CD14-positive monocyte (primary cell): Measurements from ENCODE around the gene UBL3. TPM values are rescaled to one million over a fixed set of nuclear protein-coding genes. Genes with fewer than 3 reads are reported as not detected.

Experiments
- DNase-seq, 3 donors: peaks; one replicate each; pipeline ENCODE4 v3.0.0-alpha.2; 2011 to 2022
- H2AFZ ChIP-seq: 2 replicates; pipeline ENCODE4 v1.6.0; 2012; ENCODE audit warnings: mild to moderate bottlenecking, low read depth, low read length, inconsistent platforms; ENCODE audit not compliant: insufficient read depth, poor library complexity, severe bottlenecking
- H3K27ac ChIP-seq, 2 donors: 1 replicate in 1 of 2; 2 replicates in 1 of 2; pipeline ENCODE4 v1.5.1; 2012 to 2013; ENCODE audit warnings: low read length in 2 of 2, control low read depth in 1 of 2, inconsistent platforms in 1 of 2, low read depth in 1 of 2, mild to moderate bottlenecking in 1 of 2
- H3K27me3 ChIP-seq, 2 donors: one replicate each; pipeline versions ENCODE4 v1.6.0 to v1.6.1; 2011 to 2013; ENCODE audit warnings: low read length in 2 of 2; ENCODE audit not compliant: control insufficient read depth in 2 of 2, insufficient read depth in 2 of 2
- H3K36me3 ChIP-seq, 2 donors: replicated peaks in 1 of 2; 1 replicate in 1 of 2; 2 replicates in 1 of 2; pipeline versions ENCODE4 v1.5.1 to v1.6.1; 2012 to 2013; ENCODE audit warnings: low read length in 2 of 2, control low read depth in 1 of 2, inconsistent platforms in 1 of 2, mild to moderate bottlenecking in 1 of 2; ENCODE audit not compliant: insufficient read depth in 2 of 2, control insufficient read depth in 1 of 2
- H3K4me1 ChIP-seq, 2 donors: 1 replicate in 1 of 2; 2 replicates in 1 of 2; pipeline versions ENCODE4 v1.5.1 to v1.6.1; 2012 to 2013; ENCODE audit warnings: low read length in 2 of 2, control low read depth in 1 of 2, inconsistent platforms in 1 of 2, mild to moderate bottlenecking in 1 of 2, moderate library complexity in 1 of 2; ENCODE audit not compliant: insufficient read depth in 2 of 2, control insufficient read depth in 1 of 2
- H3K4me2 ChIP-seq: replicated peaks from 2 replicates; pipeline ENCODE3; 2012; ENCODE audit warnings: low read length, moderate library complexity, mild to moderate bottlenecking; ENCODE audit not compliant: poor library complexity, severe bottlenecking; ENCODE audit errors: extremely low read depth
- H3K4me3 ChIP-seq, 3 experiments: fragments of 200-600 bp in 1 of 3; sonication (generic) in 1 of 3; replicated peaks in 1 of 3; 1 replicate in 2 of 3; 2 replicates in 1 of 3; pipeline ENCODE4 v1.5.1; 2011 to 2013; ENCODE audit warnings: low read length in 3 of 3, mild to moderate bottlenecking in 3 of 3, control low read depth in 2 of 3, low read depth in 2 of 3, inconsistent platforms in 1 of 3, moderate library complexity in 1 of 3
- H3K79me2 ChIP-seq: 2 replicates; pipeline ENCODE4 v1.6.0; 2012; ENCODE audit warnings: mild to moderate bottlenecking, control low read depth, inconsistent platforms, low read length, moderate library complexity; ENCODE audit not compliant: insufficient read depth
- H3K9ac ChIP-seq: 2 replicates; pipeline ENCODE4 v1.6.0; 2017; ENCODE audit warnings: low read length, mild to moderate bottlenecking; ENCODE audit not compliant: insufficient read depth, poor library complexity, severe bottlenecking
- H3K9me3 ChIP-seq, 2 donors: replicated peaks in 1 of 2; 1 replicate in 1 of 2; 2 replicates in 1 of 2; pipeline versions ENCODE4 v1.5.1 to v1.6.1; 2012 to 2013; ENCODE audit warnings: low read length in 2 of 2, control low read depth in 1 of 2; ENCODE audit not compliant: control insufficient read depth in 1 of 2, insufficient read depth in 1 of 2
- H4K20me1 ChIP-seq: 2 replicates; pipeline ENCODE4 v1.6.0; 2012; ENCODE audit warnings: mild to moderate bottlenecking, low read length, control low read depth, moderate library complexity; ENCODE audit not compliant: insufficient read depth
- H3K27ac Mint-ChIP-seq, 7 donors: one replicate each; pipeline ENCODE4 v1.8.0; 2020; ENCODE audit warnings: mild to moderate bottlenecking in 7 of 7, mixed read lengths in 7 of 7, moderate library complexity in 6 of 7, inconsistent platforms in 2 of 7
- H3K27me3 Mint-ChIP-seq, 3 donors: one replicate each; pipeline ENCODE4 v1.8.0; 2021 to 2022; ENCODE audit warnings: low read depth in 3 of 3, mild to moderate bottlenecking in 3 of 3, mixed read lengths in 3 of 3, moderate library complexity in 3 of 3, inconsistent platforms in 1 of 3
- H3K36me3 Mint-ChIP-seq, 2 donors: one replicate each; pipeline ENCODE4 v1.8.0; 2020; ENCODE audit warnings: mixed read lengths in 2 of 2, inconsistent platforms in 1 of 2, mild to moderate bottlenecking in 1 of 2
- H3K4me1 Mint-ChIP-seq: one replicate; pipeline ENCODE4 v1.8.0; 2020; ENCODE audit warnings: mild to moderate bottlenecking, mixed read lengths
- H3K4me3 Mint-ChIP-seq, 2 donors: one replicate each; pipeline ENCODE4 v1.8.0; 2020; ENCODE audit warnings: mild to moderate bottlenecking in 2 of 2, mixed read lengths in 2 of 2, moderate library complexity in 1 of 2
- H3K9me3 Mint-ChIP-seq, 7 donors: one replicate each; pipeline ENCODE4 v1.8.0; 2020 to 2022; ENCODE audit warnings: mixed read lengths in 7 of 7, mild to moderate bottlenecking in 6 of 7, moderate library complexity in 6 of 7, inconsistent platforms in 2 of 7
- CTCF ChIP-seq: fragments of 200-600 bp; IDR thresholded peaks from one replicate; pipeline ENCODE4 v1.8.0; 2022; ENCODE audit warnings: antibody characterized with exemption, mild to moderate bottlenecking
- WGBS: methylation state at CpG from one replicate; pipeline ENCODE4 v1.1.5; 2013; ENCODE audit warnings: missing lambda C conversion rate; ENCODE audit not compliant: insufficient coverage; 5-methylcytosine and 5-hydroxymethylcytosine counted together
- intact Hi-C, 2 donors: fragments of 100-400 bp; cut with micrococcal nuclease; formaldehyde crosslinking; loops; one replicate each; pipeline versions ENCODE4 v1.15.0 to v1.15.1; 2023
- polyA plus RNA-seq, 3 donors: library from polyadenylated mRNA; depleted of rRNA in 1 of 3; unstranded in 2 of 3; stranded (reverse) in 1 of 3; fragments of 300-500 nt in 2 of 3; fragments of >200 nt in 1 of 3; fragmentation: Illumina TruSeq in 2 of 3; gene quantifications; 1 replicate in 2 of 3; 2 replicates in 1 of 3; pipeline ENCODE4 v1.2.3, GENCODE V29; 2012 to 2021

UBL3 gene
- polyA plus RNA-seq, 3 donors: 13.0 to 32.3 (median 28.2) TPM

GRCh38 chr13:29721766-29722165, 128.7 kb downstream of the UBL3 start:
- Mint-ChIP-seq H3K36me3 (no peaks in the 10 kb centered on the region), H3K27me3 (peaks cover 0 to 5% (median 0%) of the 10 kb centered on the region in 3 donors), H3K27ac (no peak overlapping the region), H3K9me3 (peaks cover 3 to 10% (median 7%) of the 10 kb centered on the region in 7 donors), H3K4me3 (no peak overlapping the region), H3K4me1 (no peaks in the 10 kb centered on the region)
- H3K4me2 ChIP-seq: no peak overlapping the region
- H3K9me3 ChIP-seq: peaks cover 0 to 3% of the 10 kb centered on the region in 2 donors
- no peaks in the 10 kb centered on the region for H3K36me3 ChIP-seq
- no peak overlapping the region for H3K4me3 ChIP-seq
- H3K27ac ChIP-seq: no peak overlapping the region
- no peaks in the 10 kb centered on the region for H3K79me2 ChIP-seq
- DNase-seq: no peak
- no peaks in the 10 kb centered on the region for H4K20me1 ChIP-seq
- TF ChIP-seq CTCF: no peak
- H3K27me3 ChIP-seq: no peaks in the 10 kb centered on the region
- no peak overlapping the region for H3K9ac ChIP-seq
- intact Hi-C loops: no loop called here
- H3K4me1 ChIP-seq: no peaks in the 10 kb centered on the region
- H2AFZ ChIP-seq: no peak overlapping the region
- 96% methylated on average over 10 of the region's 13 CpGs for WGBS

GRCh38 chr13:29718694-29719093, 131.7 kb downstream of the UBL3 start:
- no CpG with 5 or more reads among the region's 1 CpG for WGBS
- DNase-seq: no peak

More at GRCh38 chr13:29718694-29719093, 131.7 kb downstream of the UBL3 start:
- H4K20me1 ChIP-seq: no peaks in the 10 kb centered on the region
- H3K27ac Mint-ChIP-seq: no peak overlapping the region
- peaks cover 1 to 5% (median 2%) of the 10 kb centered on the region in 3 donors for H3K27me3 Mint-ChIP-seq
- intact Hi-C loops: no loop called here
- no peaks in the 10 kb centered on the region for H3K4me1 ChIP-seq
- H3K9me3 Mint-ChIP-seq: peaks cover 0 to 6% (median 0%) of the 10 kb centered on the region in 7 donors
- no peaks in the 10 kb centered on the region for H3K27me3 ChIP-seq
- no peaks in the 10 kb centered on the region for H3K36me3 ChIP-seq
- no peak overlapping the region for H3K4me3 ChIP-seq
- H3K4me3 Mint-ChIP-seq: no peak overlapping the region
- no peak overlapping the region for H3K9ac ChIP-seq
- H3K9me3 ChIP-seq: peaks cover 0 to 5% of the 10 kb centered on the region in 2 donors
- H3K36me3 Mint-ChIP-seq: no peaks in the 10 kb centered on the region
- no peak overlapping the region for H3K4me2 ChIP-seq
- no peak overlapping the region for H3K27ac ChIP-seq
- no peaks in the 10 kb centered on the region for H3K79me2 ChIP-seq
- H3K4me1 Mint-ChIP-seq: no peaks in the 10 kb centered on the region
- H2AFZ ChIP-seq: no peak overlapping the region
- TF ChIP-seq CTCF: no peak
